Stimulated activated CD4-positive, alpha-beta T cell treated with anti-CD3 and anti-CD28 coated beads, Interleukin-12 subunit alpha, Interleukin-12 subunit beta, amount 100 ng/mL, for 48 hours (primary cell): Measurements from ENCODE around the gene ZNF286A.
"Not testable (repeated sequence)": the region's sequence is repeated elsewhere in the genome, so short reads cannot be mapped to it uniquely, and the experiment has no call there.

Experiments
- DNase-seq, 3 donors: peaks; one replicate each; pipeline ENCODE4 v3.0.0-alpha.2; 2020; ENCODE audit warnings: low read depth in 2 of 3, low spot score in 1 of 3

Gene ZNF286A

DNA sequence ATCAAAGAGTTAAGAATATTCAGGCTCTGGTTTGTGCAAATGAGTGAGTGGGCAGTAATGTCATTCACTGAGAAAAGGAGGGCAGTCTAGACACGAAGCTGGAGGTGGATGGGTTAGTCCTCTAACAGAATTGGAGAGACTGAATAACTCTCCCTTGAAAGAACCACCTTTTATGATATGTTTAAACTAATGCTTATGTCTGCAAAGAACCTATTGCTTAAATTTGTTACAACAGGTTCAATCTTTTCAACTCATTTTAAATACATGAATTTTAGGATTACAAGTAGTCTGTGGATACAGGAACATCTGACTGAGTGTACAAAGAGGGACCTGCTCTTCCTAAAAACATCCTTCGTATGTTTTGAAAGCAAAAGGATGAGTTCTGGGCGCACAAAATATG lies 585 bp upstream of the ZNF286A start:
- DNase-seq = not testable (repeated sequence)

DNA sequence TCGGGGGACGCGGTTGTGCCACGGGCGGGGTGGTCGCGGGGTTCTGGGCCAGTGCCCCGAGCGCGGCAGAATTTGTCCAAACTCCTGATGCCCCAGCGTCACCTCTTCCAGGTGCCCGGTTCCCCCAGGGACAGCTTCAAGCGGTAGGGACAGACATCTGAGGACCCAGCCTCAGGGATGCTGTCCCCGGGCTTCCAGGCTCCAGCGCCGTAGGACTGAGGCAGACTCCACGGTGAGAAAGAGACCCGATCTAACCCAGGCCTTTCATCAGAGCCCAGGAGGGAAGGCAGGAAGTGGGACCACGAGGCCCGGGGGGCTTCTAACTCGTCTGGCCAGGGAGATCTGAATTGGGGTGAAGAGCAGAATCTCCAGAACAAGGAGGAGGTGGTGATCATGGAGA lies 385 bp downstream of the ZNF286A start:
- DNase-seq = not testable (repeated sequence)

DNA sequence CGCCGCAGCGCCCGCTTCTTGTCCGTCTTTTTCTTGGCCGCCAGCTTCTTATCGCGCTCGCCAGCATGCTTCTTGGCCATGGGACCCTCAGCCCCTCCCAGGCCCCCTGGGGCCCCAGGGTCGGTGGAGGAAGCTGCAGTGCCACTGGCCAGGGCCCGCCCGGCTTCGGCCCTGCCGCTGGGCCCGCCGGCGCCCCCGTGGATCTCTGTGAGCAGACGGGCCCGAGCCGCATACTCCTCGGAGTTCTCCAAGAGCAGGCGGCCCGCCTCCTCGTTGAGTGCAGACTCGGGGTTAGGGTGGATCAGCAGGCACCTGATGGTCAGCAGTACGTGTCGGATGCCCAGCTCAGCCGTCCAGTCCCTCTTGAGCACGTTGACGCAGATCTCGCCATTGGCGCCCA lies 4.7 kb downstream of the ZNF286A start:
- DNase-seq = not testable (repeated sequence)

DNA sequence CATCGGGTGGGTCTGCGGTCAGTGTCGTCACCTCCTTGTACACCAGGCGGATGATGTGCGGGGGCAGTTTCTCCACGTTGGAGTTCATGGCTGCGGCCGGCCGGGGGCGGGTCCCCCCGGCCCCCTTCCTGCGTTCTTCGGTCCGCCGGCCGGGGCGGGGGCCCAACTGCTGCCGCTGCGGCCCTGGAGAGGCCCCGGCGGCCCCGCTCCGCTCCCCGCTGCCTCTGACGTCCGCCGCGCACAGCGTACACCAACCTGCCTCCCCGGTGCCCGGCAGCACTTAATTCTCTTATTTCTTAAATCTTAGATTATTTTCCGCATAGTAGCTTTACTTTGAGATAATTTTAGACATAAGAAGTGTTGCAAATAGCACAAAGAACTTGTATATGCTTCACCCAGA lies 5.3 kb downstream of the ZNF286A start:
- DNase-seq = not testable (repeated sequence)

- DNase-seq = not testable (repeated sequence)
These were observed 9.3 kb downstream of the ZNF286A start for GRCh38 chr17:15708879-15709278.

DNA sequence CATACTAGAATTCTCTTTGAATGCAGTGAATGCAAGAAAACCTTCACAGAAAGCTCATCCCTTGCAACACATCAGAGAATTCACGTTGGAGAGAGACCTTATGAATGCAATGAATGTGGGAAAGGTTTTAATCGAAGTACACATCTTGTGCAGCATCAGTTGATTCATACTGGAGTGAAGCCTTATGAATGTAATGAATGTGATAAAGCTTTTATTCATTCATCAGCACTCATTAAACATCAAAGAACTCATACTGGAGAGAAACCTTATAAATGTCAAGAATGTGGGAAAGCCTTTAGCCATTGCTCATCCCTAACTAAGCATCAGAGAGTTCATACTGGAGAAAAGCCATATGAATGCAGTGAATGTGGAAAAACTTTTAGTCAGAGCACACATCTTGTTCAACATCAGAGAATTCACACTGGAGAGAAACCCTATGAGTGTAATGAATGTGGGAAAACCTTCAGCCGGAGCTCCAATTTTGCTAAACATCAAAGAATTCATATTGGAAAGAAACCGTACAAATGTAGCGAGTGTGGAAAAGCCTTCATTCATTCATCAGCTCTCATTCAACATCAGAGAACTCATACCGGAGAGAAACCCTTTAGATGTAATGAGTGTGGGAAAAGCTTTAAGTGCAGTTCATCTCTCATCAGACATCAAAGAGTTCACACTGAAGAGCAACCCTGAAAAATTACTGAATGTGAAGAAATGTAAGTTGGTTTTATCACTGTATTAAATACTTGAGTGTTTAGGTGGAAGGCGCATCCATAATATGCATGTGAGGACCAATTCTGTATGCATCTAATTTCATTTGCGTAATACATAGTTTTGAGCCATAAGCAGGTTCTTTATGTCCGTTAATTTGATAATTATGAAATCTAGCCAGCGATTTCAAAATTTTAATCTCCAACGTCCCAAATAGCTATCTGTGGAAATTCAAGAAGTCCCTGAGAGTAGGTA lies 17.3 kb downstream of the ZNF286A start:
- not testable (repeated sequence) for DNase-seq

DNA sequence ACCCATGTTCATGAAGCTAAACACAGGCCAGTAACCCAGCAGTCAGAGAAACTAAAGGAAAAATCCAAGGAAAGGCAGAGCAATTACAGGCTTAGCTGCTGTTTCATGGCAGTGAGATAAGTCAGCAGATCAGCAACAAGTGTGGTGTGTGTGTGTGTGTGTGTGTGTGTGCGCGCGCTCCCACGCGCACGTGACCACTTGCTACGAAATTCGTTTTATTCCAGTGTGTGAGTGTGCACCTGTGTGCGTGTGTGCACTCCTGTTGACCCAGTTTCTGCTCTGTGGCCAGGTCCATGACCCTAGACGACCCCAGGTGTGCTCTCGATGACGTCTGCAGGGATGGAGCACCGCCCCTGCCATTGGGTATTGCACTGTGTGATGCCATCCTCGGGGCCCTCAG lies 31.0 kb downstream of the ZNF286A start:
- DNase-seq = not testable (repeated sequence)

- not testable (repeated sequence) for DNase-seq
These were observed 32.3 kb downstream of the ZNF286A start, which contains the start of gene TBC1D26 for GRCh38 chr17:15731900-15732299. Gene TBC1D26, plus strand, starts transcription at chr17:15732283. Its CDS starts 3,066 bp downstream, at chr17:15735349.

- not testable (repeated sequence) for DNase-seq
These were observed 33.7 kb downstream of the ZNF286A start for GRCh38 chr17:15733174-15733789.

- not testable (repeated sequence) for DNase-seq
These were observed 37.0 kb downstream of the ZNF286A start for GRCh38 chr17:15736578-15736977.

GRCh38 chr17:15738066-15738465 lies 38.5 kb downstream of the ZNF286A start:
- no peak for DNase-seq

GRCh38 chr17:15739259-15739658 lies 39.7 kb downstream of the ZNF286A start:
- DNase-seq = not testable (repeated sequence)

GRCh38 chr17:15740041-15740440 lies 40.5 kb downstream of the ZNF286A start:
- not testable (repeated sequence) for DNase-seq

DNA sequence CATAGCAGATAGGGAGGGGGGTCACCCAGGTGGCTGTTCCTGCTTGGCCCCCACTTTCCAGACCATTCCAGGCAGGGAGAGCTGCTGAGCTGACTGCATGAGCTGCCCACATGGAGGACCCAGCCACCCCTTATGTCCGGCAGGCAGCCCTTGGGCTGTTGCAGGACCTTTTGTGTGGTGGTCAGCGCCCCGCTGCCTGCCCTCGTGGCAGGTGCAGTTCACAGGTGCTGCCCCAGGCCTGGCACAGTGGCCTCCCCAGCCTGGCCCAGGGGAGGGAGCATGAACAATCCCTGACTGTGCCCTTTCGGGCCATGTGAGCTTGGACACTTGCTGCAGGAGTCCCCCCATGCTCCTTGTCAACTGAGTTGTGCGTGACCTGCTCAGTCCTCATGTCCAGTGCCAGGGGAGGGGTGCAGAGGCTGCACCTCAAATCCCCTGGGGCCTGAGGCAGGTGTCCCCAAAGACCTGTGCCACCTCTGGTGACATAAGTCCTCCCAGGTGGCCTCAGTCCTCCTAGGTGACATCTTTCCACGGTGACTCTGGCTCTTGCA lies 41.1 kb downstream of the ZNF286A start:
- DNase-seq = no peak

GRCh38 chr17:15741624-15742023 lies 42.1 kb downstream of the ZNF286A start:
- DNase-seq = no peak

DNA sequence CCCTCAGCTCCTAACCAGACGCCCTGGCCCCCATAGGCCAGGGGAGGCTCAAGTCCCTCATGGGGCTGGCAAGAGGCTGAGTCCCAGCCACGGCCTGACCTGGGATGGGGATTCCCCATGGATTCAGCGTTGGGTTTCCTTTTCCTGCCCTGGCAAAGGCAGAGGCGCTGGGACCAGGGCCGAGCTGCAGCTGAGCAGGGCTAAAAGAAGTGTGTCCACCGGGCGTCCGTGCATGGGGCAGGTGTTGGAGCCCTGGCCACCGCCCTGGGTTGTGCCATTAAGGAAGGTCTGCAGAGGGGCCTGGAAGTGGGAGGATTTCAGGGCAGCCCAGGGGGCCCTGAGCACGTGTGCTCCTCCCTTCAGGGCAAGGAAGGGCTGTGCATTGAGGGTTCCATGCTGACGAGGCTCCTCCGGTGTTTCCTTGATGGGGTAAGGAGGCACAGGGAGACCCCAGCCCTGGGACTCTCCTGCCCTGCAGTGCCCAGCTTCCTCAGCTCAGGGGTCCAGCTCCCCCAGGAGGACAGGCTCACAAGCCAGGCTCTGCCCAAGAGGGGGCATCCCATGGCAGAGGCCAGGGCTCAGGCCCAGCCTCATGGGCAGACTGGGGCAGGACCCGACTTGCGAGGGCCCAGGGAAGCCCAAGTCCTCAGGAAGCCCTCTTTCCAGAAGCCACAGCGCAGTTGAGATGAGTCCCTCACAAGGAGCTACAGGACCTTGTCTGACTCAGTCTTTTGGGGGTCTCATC lies 42.7 kb downstream of the ZNF286A start:
- DNase-seq = no peak

- no peak for DNase-seq
These were observed 43.4 kb downstream of the ZNF286A start for GRCh38 chr17:15742921-15743320.

DNA sequence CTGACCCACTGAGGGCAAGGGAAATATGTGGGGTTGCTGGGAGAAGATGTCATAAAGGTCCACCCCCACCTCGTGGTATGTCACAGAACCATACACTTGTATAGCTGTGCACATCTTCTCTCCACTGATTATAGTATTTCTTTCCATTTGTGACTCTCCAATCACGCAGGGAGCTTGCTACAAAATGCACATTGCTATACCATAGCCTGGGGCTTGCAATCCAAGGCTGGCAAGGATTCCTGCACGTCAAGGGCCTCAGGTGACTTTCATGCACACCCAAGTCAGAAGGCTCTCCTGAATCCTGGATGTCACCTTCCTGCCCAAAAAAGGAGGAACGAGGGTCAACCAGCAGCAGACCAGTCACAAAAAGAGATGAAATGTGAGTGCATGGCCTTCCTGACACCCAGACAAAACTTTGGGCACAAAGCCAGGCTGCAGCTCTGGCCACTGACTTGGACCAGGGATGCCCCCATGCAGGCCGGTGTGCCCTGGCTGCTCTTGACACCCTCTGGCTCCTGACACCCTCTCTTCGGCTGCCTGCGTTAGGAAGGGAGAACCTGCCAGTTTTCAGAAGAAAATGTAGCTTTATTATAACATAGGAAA lies 44.6 kb downstream of the ZNF286A start:
- no peak for DNase-seq

GRCh38 chr17:15744885-15745284 lies 45.3 kb downstream of the ZNF286A start:
- DNase-seq = no peak

GRCh38 chr17:15749403-15749802 lies 49.9 kb downstream of the ZNF286A start:
- not testable (repeated sequence) for DNase-seq
